Gastroesophageal sphincter (tissue), 4 donors: ENCODE data around the gene FHIT. TPM values are rescaled to one million over a fixed set of nuclear protein-coding genes. Genes with fewer than 3 reads are reported as not detected.

Experiments used
- ATAC-seq: fragments of 150-250 bp; one replicate; pipeline ENCODE4 v1.9.1; 2016; ENCODE audit warnings: mild to moderate bottlenecking, moderate library complexity
- H3K27ac ChIP-seq, 4 donors: fragments of 200-600 bp; sonication (generic) in 3 of 4; 1 replicate in 3 of 4; 2 replicates in 1 of 4; pipeline ENCODE4 v1.5.1; 2016 to 2019
- H3K27me3 ChIP-seq: fragments of 200-600 bp; sonication (generic); one replicate; pipeline ENCODE4 v1.5.1; 2019
- H3K36me3 ChIP-seq, 2 donors: fragments of 200-600 bp; sonication (generic); one replicate each; pipeline ENCODE4 v1.5.1; 2019; ENCODE audit warnings: control low read depth in 1 of 2
- H3K4me1 ChIP-seq, 3 donors: fragments of 200-600 bp; sonication (generic); 1 replicate in 2 of 3; 2 replicates in 1 of 3; pipeline ENCODE4 v1.5.1; 2016 to 2019; ENCODE audit warnings: control low read depth in 2 of 3
- H3K4me3 ChIP-seq, 2 donors: fragments of 200-600 bp; sonication (generic); one replicate each; pipeline ENCODE4 v1.5.1; 2019; ENCODE audit warnings: mild to moderate bottlenecking in 1 of 2, moderate library complexity in 1 of 2
- H3K9me3 ChIP-seq, 3 donors: fragments of 200-600 bp; sonication (generic); one replicate each; pipeline ENCODE4 v1.5.1; 2017 to 2019; ENCODE audit warnings: control low read depth in 2 of 3
- EP300 ChIP-seq: sonication (generic); formaldehyde crosslinking; IDR thresholded peaks from one replicate; pipeline ENCODE4 v1.6.1; 2017; ENCODE audit warnings: antibody characterized with exemption, mild to moderate bottlenecking
- POLR2A ChIP-seq, 2 donors: fragments of 450-650 bp; IDR thresholded peaks; one replicate each; pipeline ENCODE4 v1.6.1; 2017; ENCODE audit warnings: antibody characterized with exemption in 2 of 2, mild to moderate bottlenecking in 2 of 2, moderate library complexity in 1 of 2
- POLR2AphosphoS5 ChIP-seq: sonication (generic); formaldehyde crosslinking; IDR thresholded peaks from one replicate; pipeline ENCODE4 v1.6.1; 2017; ENCODE audit warnings: antibody characterized with exemption
- WGBS, 2 donors: methylation state at CpG; one replicate each; pipeline ENCODE4 v1.1.5; 2018; ENCODE audit warnings: low coverage in 1 of 2; 5-methylcytosine and 5-hydroxymethylcytosine counted together
- total RNA-seq, 4 donors: library from RNA; depleted of rRNA; stranded (reverse); fragments of >200 nt; gene quantifications; one replicate each; pipeline ENCODE4 v1.1.0, GENCODE V29; 2016
- TF ChIP-seq, protein P1 (sequence below), 4 experiments: fragments of 200-600 bp in 2 of 4; fragments of 450-650 bp in 2 of 4; sonication (generic) in 1 of 4; IDR thresholded peaks; one replicate each; pipeline ENCODE4 v1.5.1; 2017 to 2019; ENCODE audit warnings: antibody characterized with exemption in 4 of 4, mild to moderate bottlenecking in 2 of 4, moderate library complexity in 2 of 4

FHIT gene
- total RNA-seq, 4 donors from 2014 or later, result 1.4 to 7.3 (median 3.9) TPM

DNA sequence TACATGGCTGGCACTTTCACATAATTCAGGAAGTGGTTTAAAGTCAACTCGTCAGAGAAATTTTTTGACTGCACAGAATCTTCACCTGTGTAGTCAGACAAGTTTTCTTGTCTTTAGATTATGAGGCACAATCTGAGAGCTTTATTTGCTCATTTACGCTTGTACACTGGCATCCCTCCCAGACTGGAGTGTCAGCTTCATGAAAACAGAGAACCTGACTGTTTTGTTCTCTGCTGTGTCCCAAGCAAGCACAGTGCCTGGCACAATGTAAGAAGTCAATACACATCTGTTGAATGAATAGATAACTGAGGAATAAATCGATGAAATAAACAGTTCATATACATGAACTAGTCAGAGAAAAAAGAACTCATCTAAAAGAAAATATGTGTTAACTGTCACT, 1355.3 kb downstream of the FHIT start:
- TF ChIP-seq, protein P1, sequence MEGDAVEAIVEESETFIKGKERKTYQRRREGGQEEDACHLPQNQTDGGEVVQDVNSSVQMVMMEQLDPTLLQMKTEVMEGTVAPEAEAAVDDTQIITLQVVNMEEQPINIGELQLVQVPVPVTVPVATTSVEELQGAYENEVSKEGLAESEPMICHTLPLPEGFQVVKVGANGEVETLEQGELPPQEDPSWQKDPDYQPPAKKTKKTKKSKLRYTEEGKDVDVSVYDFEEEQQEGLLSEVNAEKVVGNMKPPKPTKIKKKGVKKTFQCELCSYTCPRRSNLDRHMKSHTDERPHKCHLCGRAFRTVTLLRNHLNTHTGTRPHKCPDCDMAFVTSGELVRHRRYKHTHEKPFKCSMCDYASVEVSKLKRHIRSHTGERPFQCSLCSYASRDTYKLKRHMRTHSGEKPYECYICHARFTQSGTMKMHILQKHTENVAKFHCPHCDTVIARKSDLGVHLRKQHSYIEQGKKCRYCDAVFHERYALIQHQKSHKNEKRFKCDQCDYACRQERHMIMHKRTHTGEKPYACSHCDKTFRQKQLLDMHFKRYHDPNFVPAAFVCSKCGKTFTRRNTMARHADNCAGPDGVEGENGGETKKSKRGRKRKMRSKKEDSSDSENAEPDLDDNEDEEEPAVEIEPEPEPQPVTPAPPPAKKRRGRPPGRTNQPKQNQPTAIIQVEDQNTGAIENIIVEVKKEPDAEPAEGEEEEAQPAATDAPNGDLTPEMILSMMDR (IDR thresholded peaks at IDR 0.05), result no peak
- TF ChIP-seq POLR2A (IDR thresholded peaks at IDR 0.05) (no peak), POLR2AphosphoS5 (no peak), EP300 (no peak)
- WGBS, 2 donors, result 13 to 75% methylated on average over 1 to 3 of the region's 3 CpGs
- Histone ChIP-seq H3K27me3 (no peaks in the 10 kb centered on the region), H3K36me3 (no peaks in the 10 kb centered on the region), H3K4me1 (no peaks in the 10 kb centered on the region), H3K4me3 (no peak overlapping the region), H3K27ac (no peak overlapping the region), H3K9me3 (no peaks in the 10 kb centered on the region)
- no peak for ATAC-seq

DNA sequence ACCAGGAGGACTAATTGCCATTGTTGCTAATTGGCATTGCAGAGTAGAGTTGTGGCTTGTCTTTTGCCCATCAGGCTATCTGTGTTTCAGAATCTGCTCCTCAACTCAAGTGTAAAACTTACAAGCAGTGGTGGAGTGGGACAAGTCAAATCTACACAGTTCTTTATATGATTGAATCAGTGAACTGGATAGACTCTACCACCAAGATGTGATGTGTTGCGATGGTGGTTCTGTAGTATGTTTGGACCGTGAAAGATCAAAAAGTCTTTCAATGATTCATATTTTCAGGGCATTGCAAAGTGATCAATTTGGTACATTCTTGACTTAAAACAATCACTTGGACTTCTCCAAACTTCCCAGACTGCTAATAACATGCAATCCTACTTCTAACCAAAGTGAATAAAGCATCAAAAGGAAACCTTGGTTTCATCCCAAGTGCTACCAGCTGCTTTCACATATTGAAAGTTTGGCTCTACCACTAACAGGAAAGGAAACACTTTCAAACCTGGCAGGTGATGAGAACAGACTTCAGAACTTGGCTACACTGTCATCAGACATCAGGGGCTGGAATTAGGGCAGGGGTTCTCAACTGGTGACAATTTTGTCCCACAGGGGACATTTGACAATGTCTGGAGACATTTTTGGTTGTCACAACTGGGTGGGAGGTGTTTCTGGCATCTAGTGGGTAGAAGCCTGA, 1356.7 kb downstream of the FHIT start:
- WGBS, 2 donors, result 94 to 100% methylated on average over 2 of the region's 2 CpGs
- no peak for TF ChIP-seq POLR2AphosphoS5
- no peak for TF ChIP-seq EP300
- TF ChIP-seq, protein P1 (IDR thresholded peaks at IDR 0.05), result no peak
- TF ChIP-seq POLR2A (IDR thresholded peaks at IDR 0.05), result no peak
- no peaks in the 10 kb centered on the region for H3K4me1 ChIP-seq
- no peak overlapping the region for H3K4me3 ChIP-seq
- H3K9me3 ChIP-seq, result no peaks in the 10 kb centered on the region
- no peaks in the 10 kb centered on the region for H3K27me3 ChIP-seq
- ATAC-seq, result no peak
- H3K36me3 ChIP-seq, result no peaks in the 10 kb centered on the region
- H3K27ac ChIP-seq, result no peak overlapping the region

DNA sequence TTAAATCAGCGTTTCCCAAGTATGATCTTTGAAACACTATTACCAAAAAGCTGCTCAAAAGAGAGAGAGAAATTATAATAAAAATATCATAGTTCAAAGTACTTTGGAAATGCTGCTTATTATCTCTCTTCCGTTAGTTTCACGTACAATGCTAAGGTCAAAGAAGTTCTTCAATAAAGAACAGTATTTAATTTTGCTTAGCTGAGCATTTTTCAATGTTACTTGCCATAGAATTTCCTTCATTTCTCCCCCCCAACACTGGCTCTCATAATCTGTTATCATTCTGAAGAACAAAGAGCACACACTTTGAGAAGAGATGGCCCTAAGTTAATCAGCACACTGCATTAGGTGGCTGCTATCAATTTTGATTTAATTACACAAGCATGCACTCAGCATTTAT, 1360.6 kb downstream of the FHIT start:
- Histone ChIP-seq H3K36me3 (no peaks in the 10 kb centered on the region), H3K27ac (no peak overlapping the region), H3K4me1 (no peaks in the 10 kb centered on the region), H3K27me3 (no peaks in the 10 kb centered on the region), H3K4me3 (no peak overlapping the region), H3K9me3 (no peaks in the 10 kb centered on the region)
- WGBS, 2 donors, result 87 to 94% methylated on average over 3 of the region's 3 CpGs
- ATAC-seq, result no peak
- TF ChIP-seq EP300 (no peak), POLR2A (IDR thresholded peaks at IDR 0.05) (no peak), POLR2AphosphoS5 (no peak)
- TF ChIP-seq, protein P1 (IDR thresholded peaks at IDR 0.05), result no peak

- H3K27me3 ChIP-seq, result no peaks in the 10 kb centered on the region
- no peaks in the 10 kb centered on the region for H3K9me3 ChIP-seq
- H3K4me1 ChIP-seq, result no peaks in the 10 kb centered on the region
- no peak overlapping the region for H3K27ac ChIP-seq
- H3K4me3 ChIP-seq, result no peak overlapping the region
- H3K36me3 ChIP-seq, result no peaks in the 10 kb centered on the region
- 100% methylated on average over 1 of the region's 1 CpG for WGBS, 2 donors
- no peak for ATAC-seq
- TF ChIP-seq EP300 (no peak), POLR2A (IDR thresholded peaks at IDR 0.05) (no peak), POLR2AphosphoS5 (no peak)
- TF ChIP-seq, protein P1 (IDR thresholded peaks at IDR 0.05), result no peak
Measured at GRCh38 chr3:59886790-59887189, 1364.5 kb downstream of the FHIT start.

DNA sequence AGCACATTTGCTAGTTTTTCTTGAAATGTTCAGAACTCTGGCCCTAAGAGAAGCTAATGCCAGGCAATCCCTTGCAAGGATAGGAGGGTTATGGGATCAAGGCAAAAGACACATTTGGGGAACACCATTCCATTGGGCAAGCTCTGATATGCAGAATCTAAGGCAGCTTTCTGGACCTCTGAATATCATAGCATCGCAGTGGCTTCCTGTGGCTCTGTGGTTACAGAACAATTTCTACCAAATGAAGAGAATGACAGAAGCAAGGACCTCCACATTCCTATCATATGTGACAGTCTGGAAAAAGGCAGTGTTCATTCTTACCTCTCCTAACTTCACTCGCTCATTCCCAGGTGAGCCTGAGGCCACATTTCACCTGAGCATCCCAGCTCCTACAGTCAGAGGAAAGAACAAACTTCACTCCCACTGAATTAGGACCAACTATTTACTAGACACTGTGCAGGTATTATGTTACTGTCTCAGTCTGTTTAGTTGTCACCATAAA, 1365.3 kb downstream of the FHIT start:
- TF ChIP-seq POLR2A (IDR thresholded peaks at IDR 0.05) (no peak), POLR2AphosphoS5 (no peak), EP300 (no peak)
- TF ChIP-seq, protein P1 (IDR thresholded peaks at IDR 0.05), result no peak
- no peaks in the 10 kb centered on the region for H3K9me3 ChIP-seq
- no peak for ATAC-seq
- H3K36me3 ChIP-seq, result no peaks in the 10 kb centered on the region
- no peaks in the 10 kb centered on the region for H3K4me1 ChIP-seq
- WGBS, 2 donors, result 83 to 100% methylated on average over 2 of the region's 2 CpGs
- H3K4me3 ChIP-seq, result no peak overlapping the region
- H3K27ac ChIP-seq, result no peak overlapping the region
- H3K27me3 ChIP-seq, result no peaks in the 10 kb centered on the region
